ENCODE measurements around the gene CALHM6.

DNA sequence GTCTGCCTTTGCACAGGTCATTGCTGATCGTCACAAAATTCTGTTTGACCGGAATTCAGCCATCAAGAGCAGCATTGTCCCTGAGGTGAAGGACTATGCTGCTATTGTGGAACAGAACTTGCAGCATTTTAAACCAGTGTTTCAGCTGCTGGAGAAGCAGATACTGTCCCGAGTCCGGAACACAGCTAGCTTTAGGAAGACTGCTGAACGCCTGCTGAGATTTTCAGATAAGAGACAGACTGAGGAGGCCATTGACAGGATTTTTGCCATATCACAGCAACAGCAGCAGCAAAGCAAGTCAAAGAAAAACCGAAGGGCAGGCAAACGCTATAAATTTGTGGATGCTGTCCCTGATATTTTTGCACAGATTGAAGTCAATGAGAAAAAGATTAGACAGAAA lies 24.6 kb upstream of the CALHM6 start:
- no peak for TF ChIP-seq ZNF274 (IDR thresholded peaks at IDR 0.05; ENCODE audit: low read depth, low read length)
- TF ChIP-seq YY1 (IDR thresholded peaks at IDR 0.05; ENCODE audit: insufficient read depth, insufficient read length) = no peak
